GM18505 (cell line): ENCODE measurements around the gene BEGAIN.

ENCODE experiments used
- ATAC-seq: cut with Tn5 transposase; IDR thresholded peaks from one replicate; pipeline ENCODE4 v1.9.1; 2021; ENCODE audit not compliant: unreplicated experiment
- POLR2A ChIP-seq: IDR thresholded peaks from 4 replicates; pipeline ENCODE4 v1.6.1; 2011; ENCODE audit warnings: borderline replicate concordance; ENCODE audit not compliant: insufficient read depth, insufficient read length; ENCODE audit errors: extremely low read depth

BEGAIN gene

DNA sequence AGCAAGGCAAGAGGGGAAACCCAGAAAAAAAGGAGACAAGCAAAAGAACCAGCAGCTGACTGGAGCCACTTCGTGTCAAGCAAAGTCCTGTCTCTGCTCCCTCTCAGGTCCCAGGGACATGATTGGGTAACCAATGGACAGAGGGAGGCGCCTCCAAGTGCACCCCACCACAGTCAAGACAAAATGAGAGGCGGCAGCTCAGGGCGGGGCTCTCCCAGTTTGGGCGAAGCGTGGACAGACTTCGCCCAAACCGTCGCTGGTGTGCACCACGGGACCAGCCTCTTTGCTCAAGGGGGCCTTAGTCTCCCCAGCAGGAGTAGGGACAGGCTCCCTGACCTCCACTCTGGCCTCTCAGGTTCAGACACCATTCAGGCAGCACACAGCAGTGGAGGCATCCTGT, 1.5 kb upstream of the BEGAIN start:
- no peak for TF ChIP-seq POLR2A
- ATAC-seq: no peak

DNA sequence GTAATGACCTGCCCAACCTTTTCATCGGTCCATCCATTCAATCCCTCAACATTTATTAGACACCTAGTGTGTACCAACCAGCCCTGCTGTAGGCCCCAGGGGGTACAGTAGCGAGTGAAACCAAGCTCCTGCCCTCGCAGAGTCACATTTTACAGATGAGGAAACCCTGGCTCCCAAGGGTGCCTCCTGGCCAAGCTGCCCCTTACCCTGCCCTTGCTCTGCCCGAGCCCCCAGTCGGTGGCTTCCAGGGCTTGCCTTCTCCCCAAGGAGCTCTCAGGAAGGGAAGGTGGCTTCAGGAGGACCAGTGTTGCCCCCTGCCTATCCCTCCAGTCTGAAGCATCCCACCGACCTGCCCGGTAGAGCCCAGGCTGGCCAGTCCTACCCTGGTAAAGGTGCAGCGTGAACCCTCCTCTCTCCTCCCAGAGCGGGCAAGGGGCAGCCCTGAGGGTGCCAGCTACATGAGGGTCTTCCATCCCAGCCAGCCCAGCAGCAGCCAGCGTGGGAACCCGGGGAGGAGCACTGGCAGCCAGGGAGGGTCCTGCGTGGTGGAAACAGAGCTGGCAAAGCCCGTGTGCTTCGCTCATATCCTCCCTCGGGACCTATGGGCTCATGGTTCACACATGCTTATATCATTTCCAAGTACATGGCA, 670 bp upstream of the BEGAIN start:
- TF ChIP-seq POLR2A: no peak
- ATAC-seq: no peak

DNA sequence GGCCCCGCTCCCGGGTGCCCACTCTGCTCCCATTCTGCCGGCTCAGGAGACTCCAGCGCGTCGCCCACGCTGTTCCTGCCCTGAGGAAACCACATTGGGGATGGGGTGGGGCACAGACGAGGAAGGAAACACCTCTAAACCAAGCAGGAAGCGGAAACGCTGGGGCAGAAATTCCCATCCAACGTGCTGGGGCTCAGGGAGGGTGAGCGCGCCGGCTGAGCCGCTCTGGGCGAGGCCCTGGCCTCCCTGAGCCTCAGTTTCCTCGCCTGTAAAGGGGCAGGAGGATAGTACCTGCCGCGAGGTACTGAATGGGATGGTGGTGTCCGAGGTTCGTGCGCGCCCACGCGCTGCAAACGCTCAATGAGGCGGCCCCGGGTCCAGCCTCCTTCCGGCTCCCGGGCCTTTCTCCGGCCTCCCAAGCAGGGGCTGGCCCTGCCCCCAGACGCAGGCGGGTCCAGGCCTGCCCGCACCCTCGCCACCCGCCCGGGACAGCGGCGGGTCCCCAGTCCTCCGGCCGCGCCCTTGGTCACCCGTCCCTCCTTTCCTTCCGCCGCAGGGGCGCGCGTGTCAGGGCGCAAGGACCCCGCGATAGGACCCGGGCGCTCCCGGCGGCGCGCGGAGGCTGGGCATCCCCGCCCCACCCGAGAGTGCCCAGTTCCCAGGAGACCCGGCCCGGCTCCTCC, 673 bp downstream of the BEGAIN start:
- ATAC-seq: no peak
- TF ChIP-seq POLR2A: no peak

- ATAC-seq: no peak
- TF ChIP-seq POLR2A: no peak
These were observed 1.1 kb downstream of the BEGAIN start for GRCh38 chr14:100586153-100586402.

DNA sequence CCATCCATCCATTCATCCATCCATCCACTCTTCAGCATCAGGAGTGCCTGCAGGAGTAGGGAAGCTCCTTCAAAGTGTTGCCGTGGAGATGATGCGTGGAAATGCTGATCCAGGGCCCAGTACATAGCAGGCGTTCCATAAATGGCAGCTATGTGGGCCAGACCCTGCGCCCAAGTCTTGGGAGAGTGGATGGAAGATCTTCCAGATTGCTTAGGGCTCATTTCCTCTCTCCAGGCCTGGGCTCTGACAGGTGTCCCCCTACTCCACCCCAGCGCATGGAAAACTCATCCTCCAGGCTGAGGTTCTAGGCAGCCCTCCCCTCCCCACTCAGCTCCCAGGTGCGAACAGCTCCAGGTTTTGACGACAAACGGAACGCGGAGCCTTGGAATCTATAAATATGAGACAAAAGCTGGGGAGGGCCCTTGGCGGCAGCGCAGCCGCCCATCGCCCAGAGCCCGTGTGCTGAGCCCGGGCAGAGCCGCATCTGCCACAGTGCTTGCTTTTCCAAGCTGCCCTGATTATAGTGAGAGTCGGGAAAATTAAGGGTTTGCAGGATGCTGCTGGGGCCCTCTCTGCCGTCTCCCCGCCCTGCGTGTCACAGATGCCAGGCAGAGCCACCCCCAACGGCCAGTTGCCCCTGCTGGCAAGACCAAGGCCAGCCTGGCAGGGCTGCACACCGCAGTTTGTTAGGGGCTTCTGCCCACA, 1.6 kb downstream of the BEGAIN start:
- ATAC-seq: no peak
- TF ChIP-seq POLR2A: no peak

DNA sequence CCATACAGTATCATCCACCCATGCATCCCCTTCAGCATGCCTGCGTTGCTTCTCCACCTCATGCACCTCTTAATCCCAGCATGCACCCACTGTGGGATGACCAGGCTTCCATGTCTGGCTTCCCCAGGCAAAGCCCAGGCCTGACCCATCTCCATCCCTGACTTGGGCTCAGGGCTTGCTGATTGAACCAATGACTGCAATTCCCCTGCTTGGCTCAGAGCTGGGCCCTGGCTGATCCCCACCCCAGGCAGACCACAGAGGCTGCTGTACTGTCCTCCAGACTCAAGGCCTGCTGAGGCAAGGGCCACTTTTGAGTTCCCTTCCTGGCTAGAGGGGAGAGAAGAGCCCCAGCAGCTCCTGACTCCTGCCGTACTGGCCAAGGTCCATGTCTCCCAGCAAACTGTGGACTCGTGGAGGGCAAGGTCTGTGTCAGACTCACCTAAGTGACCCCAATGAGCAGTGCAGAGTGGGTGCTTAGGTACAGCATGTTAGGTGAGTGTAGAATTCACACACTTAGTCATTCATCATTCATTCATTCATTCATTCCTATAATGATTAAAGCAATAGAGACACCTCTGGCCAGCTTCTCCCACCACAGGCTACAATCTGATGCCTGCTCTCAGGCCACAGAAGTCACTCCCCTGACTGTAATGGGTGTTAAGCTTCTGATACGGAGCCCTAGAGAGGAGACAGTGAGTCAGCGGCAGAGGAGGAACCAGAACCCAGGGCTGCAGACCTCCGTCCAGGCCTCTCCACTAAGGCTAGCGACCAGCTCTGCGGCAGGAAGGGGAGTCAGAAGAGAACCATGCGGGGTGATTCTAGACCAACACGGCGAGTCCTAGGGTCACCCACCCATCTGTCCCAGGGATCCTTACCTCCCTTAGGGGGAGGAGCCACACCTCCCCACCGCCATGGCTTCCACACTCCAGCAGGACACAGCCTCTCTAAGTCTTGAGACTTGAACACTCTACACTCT, 2.9 kb downstream of the BEGAIN start:
- no peak for TF ChIP-seq POLR2A
- no peak for ATAC-seq

DNA sequence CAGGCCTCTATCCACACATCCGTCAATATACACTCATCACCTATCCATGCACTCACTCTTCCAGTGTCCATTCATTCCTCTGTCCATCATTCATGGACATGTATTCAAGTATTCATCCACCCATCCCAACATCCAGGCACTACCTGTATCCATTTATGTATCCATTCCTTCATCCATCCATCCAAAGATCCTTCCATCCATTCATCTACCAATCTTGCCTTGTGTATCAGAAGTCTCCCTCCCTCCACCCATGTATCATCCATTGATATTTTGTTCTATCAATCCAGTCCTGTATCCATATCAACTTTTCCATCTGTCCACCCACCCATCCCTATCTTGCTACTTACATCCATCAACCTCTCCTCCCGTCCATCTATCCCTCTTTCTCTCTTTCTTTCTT, 4.0 kb downstream of the BEGAIN start:
- no peak for ATAC-seq

DNA sequence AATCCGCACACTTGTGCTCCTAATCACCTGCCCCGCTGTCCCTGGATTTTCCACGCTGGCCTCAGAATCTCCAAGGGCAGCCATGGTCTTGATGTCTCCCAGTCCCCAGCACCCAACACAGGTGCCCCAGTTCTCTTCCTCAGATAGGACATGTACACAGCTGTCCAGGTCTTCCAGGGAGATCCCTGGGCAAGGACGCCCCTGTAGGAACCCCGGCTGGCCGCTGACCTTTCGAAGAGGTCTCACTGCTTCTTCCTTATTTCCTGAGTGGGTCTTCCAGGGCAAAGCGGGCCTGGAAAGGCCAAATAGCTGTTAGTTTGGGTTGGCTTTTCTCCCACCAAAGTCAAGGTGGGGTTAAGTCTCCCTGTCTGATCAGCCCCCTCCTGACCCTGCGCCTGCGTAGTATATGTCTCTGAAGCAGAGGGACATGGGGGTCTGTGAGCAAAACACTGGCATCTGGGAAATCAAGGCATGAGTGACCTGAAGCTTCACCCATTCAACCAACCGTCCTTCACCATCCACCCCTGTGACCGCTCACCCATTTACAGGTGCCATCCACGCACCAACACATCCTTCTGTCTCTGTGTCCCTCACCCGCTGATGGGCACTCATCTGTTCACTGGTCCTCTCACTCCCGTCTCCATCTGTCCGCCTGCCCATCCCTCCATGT, 4.6 kb downstream of the BEGAIN start:
- ATAC-seq: no peak
- no peak for TF ChIP-seq POLR2A

More for the DNA sequence above, 4.0 kb downstream of the BEGAIN start:
- no peak for TF ChIP-seq POLR2A

- TF ChIP-seq POLR2A: no peak
- ATAC-seq: no peak
These were observed 5.7 kb downstream of the BEGAIN start for GRCh38 chr14:100581228-100582145.

- no peak for TF ChIP-seq POLR2A
- ATAC-seq: no peak
These were observed 6.6 kb downstream of the BEGAIN start for GRCh38 chr14:100580316-100581227.

DNA sequence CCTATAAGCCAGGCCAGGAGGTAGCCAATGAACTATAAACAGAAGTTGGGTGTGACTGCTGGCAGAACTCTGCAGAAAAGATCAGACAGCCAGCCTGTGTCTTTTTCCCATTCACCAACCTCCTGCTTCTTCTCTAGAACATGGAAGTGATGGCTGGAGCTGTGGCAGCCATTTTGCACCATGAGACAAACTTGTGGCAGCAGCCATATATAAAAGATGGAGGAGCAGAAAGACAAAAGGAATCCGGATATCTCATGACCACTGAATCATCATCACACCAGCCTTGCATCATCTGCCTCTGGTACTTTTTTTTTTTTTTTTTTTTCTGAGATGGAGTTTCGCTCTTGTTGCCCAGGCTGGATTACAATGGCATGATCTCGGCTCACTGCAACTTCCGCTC, 8.7 kb downstream of the BEGAIN start:
- ATAC-seq: no peak
- no peak for TF ChIP-seq POLR2A

- no peak for TF ChIP-seq POLR2A
- ATAC-seq: no peak
These were observed 9.2 kb downstream of the BEGAIN start for GRCh38 chr14:100577986-100578431.
